HT1080 (cell line): Measurements from ENCODE around the gene ANKS4B. TPM values are rescaled to one million over a fixed set of nuclear protein-coding genes. Genes with fewer than 3 reads are reported as not detected.
"Not testable (repeated sequence)": the region's sequence is repeated elsewhere in the genome, so short reads cannot be mapped to it uniquely, and the experiment has no call there.

Source experiments
- DNase-seq: peaks from one replicate; pipeline ENCODE4 v3.0.0-alpha.2; 2015; ENCODE audit warnings: low read depth
- total RNA-seq: library from RNA; depleted of rRNA; stranded (reverse); fragments of >200 nt; shearing (Covaris generic); gene quantifications from 2 replicates; pipeline ENCODE4 v1.2.3, GENCODE V29; 2014

The ANKS4B gene
- total RNA-seq, 1 experiment from 2014 or later, result not detected

- no peak for DNase-seq
Measured at GRCh38 chr16:21217121-21217520, 16.4 kb upstream of the ANKS4B start.

- DNase-seq, result no peak
Measured at GRCh38 chr16:21218153-21218552, 15.3 kb upstream of the ANKS4B start.

- DNase-seq, result no peak
Measured at GRCh38 chr16:21219551-21219950, 13.9 kb upstream of the ANKS4B start.

GRCh38 chr16:21222495-21223337 lies 10.8 kb upstream of the ANKS4B start:
- DNase-seq, result no peak

- no peak for DNase-seq
Measured at GRCh38 chr16:21223787-21224186, 9.7 kb upstream of the ANKS4B start.

GRCh38 chr16:21224800-21225199 lies 8.7 kb upstream of the ANKS4B start:
- no peak for DNase-seq

- DNase-seq, result no peak
Measured at GRCh38 chr16:21226749-21227148, 6.8 kb upstream of the ANKS4B start.

- no peak for DNase-seq
Measured at GRCh38 chr16:21227866-21228265, 5.6 kb upstream of the ANKS4B start.

- no peak for DNase-seq
Measured at GRCh38 chr16:21228361-21228872, 5.1 kb upstream of the ANKS4B start.

GRCh38 chr16:21233045-21233520 lies 416 bp upstream of the ANKS4B start:
- DNase-seq, result no peak

GRCh38 chr16:21235199-21235585 lies 1.7 kb downstream of the ANKS4B start:
- no peak for DNase-seq

GRCh38 chr16:21236831-21237230 lies 3.3 kb downstream of the ANKS4B start:
- no peak for DNase-seq

- DNase-seq, result no peak
Measured at GRCh38 chr16:21239646-21240045, 6.1 kb downstream of the ANKS4B start.

GRCh38 chr16:21242756-21243155 lies 9.3 kb downstream of the ANKS4B start:
- no peak for DNase-seq

- DNase-seq, result no peak
Measured at GRCh38 chr16:21244518-21245215, 11.2 kb downstream of the ANKS4B start.

GRCh38 chr16:21248179-21248578 lies 14.7 kb downstream of the ANKS4B start:
- not testable (repeated sequence) for DNase-seq

- DNase-seq, result no peak
Measured at GRCh38 chr16:21250072-21250923, 16.8 kb downstream of the ANKS4B start.

- DNase-seq, result no peak
Measured at GRCh38 chr16:21253470-21253869, 20.0 kb downstream of the ANKS4B start.

- no peak for DNase-seq
Measured at GRCh38 chr16:21256636-21257035, 23.1 kb downstream of the ANKS4B start.

GRCh38 chr16:21257284-21257683 lies 23.8 kb downstream of the ANKS4B start:
- no peak for DNase-seq
